GM23338 (cell line): Measurements from ENCODE around the gene RRP36. TPM values are rescaled to one million over a fixed set of nuclear protein-coding genes. Genes with fewer than 3 reads are reported as not detected.
A peak's percentile ranks its signal among the peaks of the same experiment; 100 is the strongest.

Source experiments
- ATAC-seq: fragments of 200-7000 bp; cut with Tn5 transposase; 3 replicates; pipeline ENCODE4 v1.9.1; 2020
- DNase-seq: peaks from one replicate; pipeline ENCODE4 v3.0.0-alpha.2; 2015; ENCODE audit warnings: low spot score
- H2AFZ ChIP-seq: fragments of 200-600 bp; sonication (generic); 2 replicates; pipeline ENCODE4 v1.8.0; 2016; ENCODE audit warnings: antibody characterized with exemption, mild to moderate bottlenecking, moderate library complexity
- H3F3A ChIP-seq: fragments of 200-600 bp; sonication (generic); replicated peaks from 2 replicates; pipeline ENCODE4 v1.8.0; 2017; ENCODE audit warnings: antibody characterized with exemption, mixed run types, low read depth
- H3K27ac ChIP-seq: fragments of 200-600 bp; sonication (generic); 2 replicates; pipeline ENCODE4 v1.6.1; 2016; ENCODE audit warnings: low read depth
- H3K27me3 ChIP-seq: fragments of 200-600 bp; sonication (generic); 2 replicates; pipeline ENCODE4 v1.8.0; 2016; ENCODE audit warnings: mild to moderate bottlenecking, mixed run types, moderate library complexity; ENCODE audit not compliant: insufficient read depth
- H3K36me3 ChIP-seq: fragments of 200-600 bp; sonication (generic); 2 replicates; pipeline ENCODE4 v1.8.0; 2016; ENCODE audit warnings: mild to moderate bottlenecking; ENCODE audit not compliant: insufficient read depth
- H3K4me1 ChIP-seq: fragments of 200-600 bp; sonication (generic); 2 replicates; pipeline ENCODE4 v1.8.0; 2016; ENCODE audit warnings: mild to moderate bottlenecking, moderate library complexity; ENCODE audit not compliant: insufficient read depth
- H3K4me2 ChIP-seq: fragments of 200-600 bp; sonication (generic); 2 replicates; pipeline ENCODE4 v1.7.1; 2017; ENCODE audit warnings: mixed run types
- H3K4me3 ChIP-seq: fragments of 200-600 bp; sonication (generic); 2 replicates; pipeline ENCODE4 v1.6.1; 2016; ENCODE audit warnings: mixed run types
- H3K79me2 ChIP-seq: fragments of 200-600 bp; sonication (generic); replicated peaks from 2 replicates; pipeline ENCODE4 v1.8.0; 2017; ENCODE audit warnings: mild to moderate bottlenecking; ENCODE audit not compliant: insufficient read depth
- H3K9me2 ChIP-seq: fragments of 200-600 bp; sonication (generic); 2 replicates; pipeline ENCODE4 v1.8.0; 2017; ENCODE audit not compliant: insufficient read depth
- H4K20me1 ChIP-seq: fragments of 200-600 bp; sonication (generic); replicated peaks from 2 replicates; pipeline ENCODE4 v1.8.0; 2017; ENCODE audit warnings: mild to moderate bottlenecking; ENCODE audit not compliant: insufficient read depth
- H3K27ac Mint-ChIP-seq: 2 replicates; pipeline ENCODE4 v1.8.0; 2020; ENCODE audit warnings: inconsistent platforms, mild to moderate bottlenecking, moderate library complexity, mixed read lengths
- H3K27me3 Mint-ChIP-seq: 3 replicates; pipeline ENCODE4 v1.8.0; 2022; ENCODE audit warnings: low read depth, mild to moderate bottlenecking, moderate library complexity, mixed read lengths, inconsistent platforms; ENCODE audit not compliant: insufficient read depth, poor library complexity
- H3K36me3 Mint-ChIP-seq: 3 replicates; pipeline ENCODE4 v1.8.0; 2021; ENCODE audit warnings: low read depth, mild to moderate bottlenecking, inconsistent platforms, moderate library complexity, mixed read lengths
- H3K4me1 Mint-ChIP-seq: 3 replicates; pipeline ENCODE4 v1.8.0; 2020; ENCODE audit warnings: mild to moderate bottlenecking, inconsistent platforms, mixed read lengths
- H3K4me3 Mint-ChIP-seq: 3 replicates; pipeline ENCODE4 v1.8.0; 2021; ENCODE audit warnings: moderate library complexity, mild to moderate bottlenecking, inconsistent platforms, mixed read lengths
- H3K9me3 Mint-ChIP-seq: 3 replicates; pipeline ENCODE4 v1.8.0; 2020; ENCODE audit warnings: moderate library complexity, mild to moderate bottlenecking, inconsistent platforms, mixed read lengths
- JUNB ChIP-seq: IDR thresholded peaks from one replicate; pipeline ENCODE4 v1.6.1; 2016; ENCODE audit warnings: antibody characterized with exemption; ENCODE audit not compliant: unreplicated experiment
- ZNF331 ChIP-seq: fragments of 250-450 bp; sonication (Bioruptor Pico); IDR thresholded peaks from 2 replicates; pipeline ENCODE4 v1.5.0; 2020; ENCODE audit warnings: low read depth, mild to moderate bottlenecking, moderate library complexity
- ZNF462 ChIP-seq: fragments of 250-450 bp; sonication (Bioruptor Pico); IDR thresholded peaks from 2 replicates; pipeline ENCODE4 v1.5.0; 2020; ENCODE audit warnings: mild to moderate bottlenecking, moderate library complexity
- polyA plus RNA-seq: library from polyadenylated mRNA; unstranded; fragments of >200 nt; fragmentation: Nextera tagmentation; extraction: Ambion mirVana; gene quantifications from 2 replicates; pipeline ENCODE4 v1.2.1, GENCODE V29; 2016
- total RNA-seq: library from RNA; depleted of rRNA; stranded (reverse); fragments of >200 nt; shearing (Covaris generic); gene quantifications from 2 replicates; pipeline ENCODE4 v1.2.3, GENCODE V29; 2014
- TF ChIP-seq, protein P1 (sequence below), 2 experiments: fragments of 200-600 bp in 1 of 2; sonication (generic) in 1 of 2; conservative IDR thresholded peaks; 2 replicates each; pipeline versions ENCODE4 v1.5.1 to v1.6.1; 2016 to 2017; ENCODE audit warnings: antibody characterized with exemption in 2 of 2, low read depth in 2 of 2, mild to moderate bottlenecking in 2 of 2, moderate library complexity in 1 of 2

The RRP36 gene
- total and polyA plus RNA-seq, 2 experiments from 2014 or later, result 64.7 to 106 TPM

DNA sequence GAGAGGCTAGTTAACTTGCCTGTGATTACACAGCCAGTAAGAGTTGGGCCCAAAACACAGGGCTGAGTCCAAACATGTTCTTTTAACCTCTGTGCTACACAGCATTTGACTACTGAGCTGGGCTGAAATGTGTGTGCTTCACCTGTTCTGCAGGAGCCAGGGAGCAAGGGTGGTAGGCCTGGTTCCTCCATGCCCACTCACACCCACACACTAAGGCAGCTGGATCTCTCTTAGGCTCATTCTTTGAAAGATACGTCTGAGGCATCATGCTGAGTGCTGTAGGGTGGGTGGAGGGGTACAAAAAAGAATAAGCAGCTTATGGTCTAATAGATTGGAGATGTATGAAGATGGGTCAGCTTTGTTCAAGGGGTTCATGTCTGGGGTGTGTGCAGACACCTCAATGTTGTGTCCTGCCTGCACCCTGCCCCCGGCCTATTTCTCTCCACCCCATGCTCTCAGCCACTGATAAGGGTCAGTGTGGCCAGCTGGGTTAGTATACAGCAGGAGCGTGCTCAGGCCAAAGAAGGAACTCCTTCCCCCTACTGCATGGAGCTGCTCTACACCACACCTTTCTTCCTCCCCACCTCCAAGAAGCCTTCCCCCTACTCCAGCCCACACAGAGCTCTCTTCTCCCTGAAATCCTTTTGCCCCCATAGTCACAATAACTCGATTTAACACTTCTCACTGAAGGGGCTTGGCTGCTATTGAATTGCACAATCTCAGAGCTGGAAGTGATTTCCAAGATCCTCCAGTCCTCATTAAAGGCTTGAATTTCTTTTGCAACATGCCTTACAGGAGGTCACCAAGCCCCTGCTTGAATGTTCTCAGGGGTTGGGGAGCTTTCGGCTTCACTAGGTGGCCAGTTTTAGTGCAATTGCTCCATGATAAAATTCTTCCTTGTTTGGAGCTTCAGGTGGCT lies 33.6 kb upstream of the RRP36 start:
- Mint-ChIP-seq H3K9me3 (no peaks in the 10 kb centered on the region), H3K27ac (peak overlapping the region; percentile 14; the same call in 1 of the 2 replicates), H3K4me3 (no peak overlapping the region), H3K36me3 (peaks cover 17% of the 10 kb centered on the region; the same call in 2 of the 3 replicates), H3K27me3 (peaks cover 8% of the 10 kb centered on the region), H3K4me1 (peaks cover 18% of the 10 kb centered on the region)
- no peak overlapping the region for H3K4me2 ChIP-seq
- peaks cover 14% of the 10 kb centered on the region for H4K20me1 ChIP-seq
- 0 out of 2 replicates have a peak, but pooled peaks cover 4% of the 10 kb centered on the region for H3F3A ChIP-seq
- peaks cover 17% of the 10 kb centered on the region for H3K79me2 ChIP-seq
- H3K27ac ChIP-seq, result no peak overlapping the region
- H3K36me3 ChIP-seq, result 0 out of 2 replicates have a peak, but pooled peaks cover 5% of the 10 kb centered on the region
- peaks cover 9% of the 10 kb centered on the region; the same call in 1 of the 2 replicates for H3K4me1 ChIP-seq
- TF ChIP-seq JUNB (no peak), ZNF331 (CRISPR knock-in tag) (no peak), ZNF462 (no peak)
- TF ChIP-seq, protein P1, sequence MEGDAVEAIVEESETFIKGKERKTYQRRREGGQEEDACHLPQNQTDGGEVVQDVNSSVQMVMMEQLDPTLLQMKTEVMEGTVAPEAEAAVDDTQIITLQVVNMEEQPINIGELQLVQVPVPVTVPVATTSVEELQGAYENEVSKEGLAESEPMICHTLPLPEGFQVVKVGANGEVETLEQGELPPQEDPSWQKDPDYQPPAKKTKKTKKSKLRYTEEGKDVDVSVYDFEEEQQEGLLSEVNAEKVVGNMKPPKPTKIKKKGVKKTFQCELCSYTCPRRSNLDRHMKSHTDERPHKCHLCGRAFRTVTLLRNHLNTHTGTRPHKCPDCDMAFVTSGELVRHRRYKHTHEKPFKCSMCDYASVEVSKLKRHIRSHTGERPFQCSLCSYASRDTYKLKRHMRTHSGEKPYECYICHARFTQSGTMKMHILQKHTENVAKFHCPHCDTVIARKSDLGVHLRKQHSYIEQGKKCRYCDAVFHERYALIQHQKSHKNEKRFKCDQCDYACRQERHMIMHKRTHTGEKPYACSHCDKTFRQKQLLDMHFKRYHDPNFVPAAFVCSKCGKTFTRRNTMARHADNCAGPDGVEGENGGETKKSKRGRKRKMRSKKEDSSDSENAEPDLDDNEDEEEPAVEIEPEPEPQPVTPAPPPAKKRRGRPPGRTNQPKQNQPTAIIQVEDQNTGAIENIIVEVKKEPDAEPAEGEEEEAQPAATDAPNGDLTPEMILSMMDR (conservative IDR thresholded peaks at IDR 0.05; ENCODE audit: low read depth in 2 of 2), result no peak
- H3K9me2 ChIP-seq, result no peaks in the 10 kb centered on the region
- H3K27me3 ChIP-seq, result no peaks in the 10 kb centered on the region
- no peak overlapping the region for H2AFZ ChIP-seq
- DNase-seq (no peak), ATAC-seq (no peak)
- no peak overlapping the region for H3K4me3 ChIP-seq
